Measurements from ENCODE around the gene ELAVL4.
"Not testable (repeated sequence)": the region's sequence is repeated elsewhere in the genome, so short reads cannot be mapped to it uniquely, and the experiment has no call there.

Gene ELAVL4

GRCh38 chr1:50126927-50127715, 18.4 kb downstream of the ELAVL4 start:
- no peak for DNase-seq

GRCh38 chr1:50129201-50129600, 20.5 kb downstream of the ELAVL4 start:
- DNase-seq: no peak

GRCh38 chr1:50132347-50132894, 23.7 kb downstream of the ELAVL4 start:
- DNase-seq: no peak

GRCh38 chr1:50135716-50136115, 27.0 kb downstream of the ELAVL4 start:
- DNase-seq: no peak

- no peak for DNase-seq
Observed at GRCh38 chr1:50139339-50140181, 30.8 kb downstream of the ELAVL4 start.

- DNase-seq: no peak
Observed at GRCh38 chr1:50140182-50140447, 31.4 kb downstream of the ELAVL4 start.

- DNase-seq: no peak
Observed at GRCh38 chr1:50147191-50147850, 38.6 kb downstream of the ELAVL4 start.

- DNase-seq: no peak
Observed at GRCh38 chr1:50148142-50148923, 39.6 kb downstream of the ELAVL4 start.

- DNase-seq: no peak
Observed at GRCh38 chr1:50152236-50152635, 43.5 kb downstream of the ELAVL4 start.

- no peak for DNase-seq
Observed at GRCh38 chr1:50155541-50155940, 46.8 kb downstream of the ELAVL4 start.

GRCh38 chr1:50156241-50157010, 47.7 kb downstream of the ELAVL4 start:
- no peak for DNase-seq

- DNase-seq: no peak
Observed at GRCh38 chr1:50157306-50157941, 48.7 kb downstream of the ELAVL4 start.

- DNase-seq: no peak
Observed at GRCh38 chr1:50158421-50158820, 49.7 kb downstream of the ELAVL4 start.

- DNase-seq: no peak
Observed at GRCh38 chr1:50163680-50164079, 55.0 kb downstream of the ELAVL4 start.

- not testable (repeated sequence) for DNase-seq
Observed at GRCh38 chr1:50166351-50166750, 57.6 kb downstream of the ELAVL4 start.

- DNase-seq: no peak
Observed at GRCh38 chr1:50172299-50172698, 63.6 kb downstream of the ELAVL4 start.

GRCh38 chr1:50174101-50174500, 65.4 kb downstream of the ELAVL4 start:
- no peak for DNase-seq

GRCh38 chr1:50175719-50176639, 67.3 kb downstream of the ELAVL4 start:
- DNase-seq: no peak

GRCh38 chr1:50177994-50178393, 69.3 kb downstream of the ELAVL4 start:
- no peak for DNase-seq

- no peak for DNase-seq
Observed at GRCh38 chr1:50179639-50180038, 70.9 kb downstream of the ELAVL4 start.
